Left kidney (tissue), 8 donors: ENCODE measurements around the gene FUNDC2. TPM values are rescaled to one million over a fixed set of nuclear protein-coding genes. Genes with fewer than 3 reads are reported as not detected.
"Not testable (repeated sequence)": the region's sequence is repeated elsewhere in the genome, so short reads cannot be mapped to it uniquely, and the experiment has no call there.

Source experiments
- DNase-seq: peaks from one replicate; pipeline ENCODE4 v3.0.0-alpha.2; 2013
- long read RNA-seq, 8 donors: transcript quantifications; one replicate each; lab custom pipeline, GENCODE V29; 2026
- polyA plus RNA-seq: library from polyadenylated mRNA; unstranded; fragments of 120-200 nt; gene quantifications from one replicate; pipeline ENCODE4 v1.2.1, GENCODE V29; 2013; ENCODE audit not compliant: insufficient read length

FUNDC2 gene
- 109 TPM for polyA plus RNA-seq
- long read RNA-seq, donor 1, full-length matches to known transcripts = 53 of 58 reads
- long read RNA-seq, donor 1, partial matches to known transcripts = 5 of 58 reads
- long read RNA-seq, donor 1, other reads (novel, unspliced or antisense) = 0 of 58 reads
- long read RNA-seq, donor 2, full-length matches to known transcripts = 43 of 50 reads
- long read RNA-seq, donor 2, partial matches to known transcripts = 7 of 50 reads
- long read RNA-seq, donor 2, other reads (novel, unspliced or antisense) = 0 of 50 reads
- long read RNA-seq, donor 3, full-length matches to known transcripts = 42 of 51 reads
- long read RNA-seq, donor 3, partial matches to known transcripts = 9 of 51 reads
- long read RNA-seq, donor 3, other reads (novel, unspliced or antisense) = 0 of 51 reads
- long read RNA-seq, donor 4, full-length matches to known transcripts = 7 of 7 reads
- long read RNA-seq, donor 4, partial matches to known transcripts = 0 of 7 reads
- long read RNA-seq, donor 4, other reads (novel, unspliced or antisense) = 0 of 7 reads
- long read RNA-seq, donor 5, full-length matches to known transcripts = 66 of 90 reads
- long read RNA-seq, donor 5, partial matches to known transcripts = 24 of 90 reads
- long read RNA-seq, donor 5, other reads (novel, unspliced or antisense) = 0 of 90 reads
- long read RNA-seq, donor 6, full-length matches to known transcripts = 50 of 120 reads
- long read RNA-seq, donor 6, partial matches to known transcripts = 61 of 120 reads
- long read RNA-seq, donor 6, other reads (novel, unspliced or antisense) = 9 of 120 reads
- long read RNA-seq, donor 7, full-length matches to known transcripts = 74 of 98 reads
- long read RNA-seq, donor 7, partial matches to known transcripts = 24 of 98 reads
- long read RNA-seq, donor 7, other reads (novel, unspliced or antisense) = 0 of 98 reads
- long read RNA-seq, donor 8, full-length matches to known transcripts = 21 of 21 reads
- long read RNA-seq, donor 8, partial matches to known transcripts = 0 of 21 reads
- long read RNA-seq, donor 8, other reads (novel, unspliced or antisense) = 0 of 21 reads

DNA sequence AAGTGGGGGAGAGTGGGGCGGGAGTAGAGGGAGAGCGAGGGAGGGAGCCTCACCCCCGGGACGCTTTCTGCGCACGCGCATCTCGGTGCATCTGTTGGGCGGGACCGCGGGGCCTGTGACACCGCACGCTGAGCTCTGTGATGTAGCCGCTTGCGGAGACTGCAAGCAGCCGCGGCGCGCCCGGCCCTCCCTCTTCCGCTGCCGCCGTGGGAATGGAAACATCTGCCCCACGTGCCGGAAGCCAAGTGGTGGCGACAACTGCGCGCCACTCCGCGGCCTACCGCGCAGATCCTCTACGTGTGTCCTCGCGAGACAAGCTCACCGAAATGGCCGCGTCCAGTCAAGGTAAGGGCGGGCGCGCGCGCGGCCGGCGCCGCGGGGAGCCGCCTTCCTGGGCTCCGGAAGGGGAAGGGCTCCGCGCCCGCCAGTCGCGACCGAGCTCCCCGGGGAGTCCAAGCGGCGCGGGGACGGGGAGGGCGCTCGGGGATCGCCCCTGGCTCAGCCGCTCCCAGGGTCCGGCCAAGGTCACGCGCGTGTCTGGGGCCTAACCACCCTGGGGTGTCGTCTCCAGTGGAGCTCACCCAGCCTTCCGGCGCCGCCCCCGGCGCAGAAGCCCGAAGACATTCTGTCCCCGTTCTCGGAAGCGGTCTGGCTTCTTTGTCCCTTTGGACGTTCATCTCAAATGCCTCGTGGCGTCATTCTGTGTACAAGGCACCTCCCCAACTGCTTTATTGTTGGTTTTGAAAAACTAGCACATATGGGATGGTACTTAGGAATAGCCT lies at the start of gene FUNDC2:
TSS of gene FUNDC2 (plus strand) at position 118 of the 782 bp plus-strand sequence. CDS start at position 213, 95 bp downstream.
- peak; percentile 87 for DNase-seq

GRCh38 chrX:154979629-154980028 lies 47.0 kb upstream of the FUNDC2 start:
- DNase-seq = no peak

DNA sequence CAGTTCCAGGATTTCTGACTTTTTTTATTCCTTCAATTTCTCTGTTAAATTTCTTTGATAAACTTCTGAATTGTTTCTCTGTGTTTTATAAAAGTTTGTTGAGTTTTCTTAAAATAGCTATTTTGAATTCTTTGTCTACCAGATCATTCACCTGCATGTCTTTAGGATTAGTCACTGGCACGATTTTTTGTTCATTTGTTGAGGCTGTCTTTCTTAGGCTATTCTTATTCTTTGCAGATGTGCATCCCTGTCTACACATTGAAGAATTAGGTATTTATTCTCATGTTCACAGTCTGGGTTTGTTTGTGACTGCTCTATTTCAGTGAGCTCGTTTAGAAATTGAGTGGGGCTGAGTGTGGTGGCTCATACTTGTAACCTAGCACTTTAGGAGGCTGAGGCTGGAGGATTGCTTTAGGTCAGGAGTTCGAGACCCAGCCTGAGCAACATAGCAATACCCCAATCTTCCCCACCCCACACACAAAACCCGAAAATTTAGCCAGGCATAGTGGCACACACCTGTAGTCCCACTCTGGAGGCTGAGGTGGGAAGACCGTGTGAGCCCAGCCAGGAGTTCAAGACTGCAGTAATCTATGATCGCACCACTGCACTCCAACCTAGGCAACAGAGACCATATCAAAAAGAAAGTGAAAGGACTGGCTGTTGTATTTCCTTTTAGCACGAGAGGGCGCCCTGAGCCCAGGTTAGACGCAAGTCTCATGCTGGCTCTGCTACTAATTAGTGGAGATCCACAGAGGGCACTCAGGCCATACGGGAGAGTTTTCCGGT lies 46.1 kb upstream of the FUNDC2 start:
- DNase-seq = peak; percentile 58

- no peak for DNase-seq
These were observed 45.6 kb upstream of the FUNDC2 start for GRCh38 chrX:154981116-154981411.

DNA sequence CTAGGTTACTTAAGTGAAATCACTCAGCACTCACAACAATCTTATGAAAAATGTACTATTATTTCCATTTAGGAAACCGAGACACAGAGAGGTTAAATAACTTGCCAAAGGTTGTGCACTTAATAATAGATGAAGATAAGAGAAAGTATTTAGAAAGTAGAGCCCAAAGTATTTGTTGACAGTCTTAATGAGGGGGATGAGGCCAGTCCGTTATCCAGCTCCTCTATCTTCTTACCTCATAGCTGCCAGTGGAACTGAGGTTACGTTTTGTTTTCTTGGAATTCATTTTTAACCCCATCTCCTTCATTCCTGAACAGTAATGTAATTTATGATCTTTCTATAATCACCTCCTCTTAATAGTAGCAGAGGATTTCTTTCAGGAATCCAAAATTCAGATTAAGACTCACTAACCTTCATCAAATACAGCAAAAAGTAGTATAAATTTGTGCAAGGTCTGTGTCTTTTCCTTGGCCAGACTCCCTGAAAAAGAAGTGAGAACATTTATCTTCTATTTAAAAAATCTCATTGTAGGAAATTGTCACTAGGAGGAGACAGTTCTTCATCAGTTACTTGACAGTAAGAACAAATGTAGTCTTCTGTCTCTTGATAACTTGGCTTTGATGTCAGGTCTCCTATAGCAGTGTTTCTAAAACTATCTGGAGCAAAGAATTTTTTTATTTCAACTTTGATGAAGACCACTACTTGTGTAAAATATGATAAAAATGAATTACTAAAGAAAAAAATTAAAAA lies 39.6 kb upstream of the FUNDC2 start:
- no peak for DNase-seq

GRCh38 chrX:154987940-154988339 lies 38.7 kb upstream of the FUNDC2 start:
- no peak for DNase-seq

DNA sequence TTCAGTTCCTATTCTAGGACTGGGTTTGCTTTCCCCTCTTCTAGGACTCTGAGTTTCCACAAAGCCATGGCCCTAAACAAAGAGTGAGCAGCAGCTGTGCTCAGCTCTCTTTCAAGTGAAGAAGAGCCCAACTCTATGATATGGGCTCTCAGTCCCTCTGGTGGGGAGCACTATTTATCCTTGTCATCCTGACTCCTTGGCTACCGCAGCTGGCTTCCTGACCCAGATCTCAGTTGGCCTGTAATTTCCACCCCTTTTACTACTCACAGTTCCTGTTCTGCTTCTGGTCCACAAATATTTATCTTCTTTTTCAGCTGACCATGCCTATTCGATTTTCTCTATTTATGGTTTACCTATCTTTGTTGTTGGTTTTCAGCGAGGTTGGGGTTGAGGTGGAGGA lies 37.9 kb upstream of the FUNDC2 start:
- no peak for DNase-seq

DNA sequence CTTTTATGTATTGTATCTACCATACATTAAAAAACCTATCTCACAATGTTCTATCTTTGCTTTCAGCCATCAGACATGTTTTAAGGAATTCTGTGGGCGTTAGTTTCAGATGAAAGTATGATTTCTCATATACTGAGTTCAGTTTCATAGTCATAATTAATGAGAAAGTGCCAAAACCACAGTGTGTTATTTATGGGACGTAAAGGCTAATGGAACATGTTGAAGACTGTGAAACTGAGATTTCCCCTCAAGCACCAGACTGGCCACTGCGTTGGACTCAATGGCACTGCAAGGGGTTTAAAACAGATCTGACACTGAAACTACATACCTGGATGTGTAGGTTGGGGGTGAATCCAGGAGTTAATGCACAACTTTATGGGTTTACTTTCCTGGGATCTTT lies 36.1 kb upstream of the FUNDC2 start:
- no peak for DNase-seq

DNA sequence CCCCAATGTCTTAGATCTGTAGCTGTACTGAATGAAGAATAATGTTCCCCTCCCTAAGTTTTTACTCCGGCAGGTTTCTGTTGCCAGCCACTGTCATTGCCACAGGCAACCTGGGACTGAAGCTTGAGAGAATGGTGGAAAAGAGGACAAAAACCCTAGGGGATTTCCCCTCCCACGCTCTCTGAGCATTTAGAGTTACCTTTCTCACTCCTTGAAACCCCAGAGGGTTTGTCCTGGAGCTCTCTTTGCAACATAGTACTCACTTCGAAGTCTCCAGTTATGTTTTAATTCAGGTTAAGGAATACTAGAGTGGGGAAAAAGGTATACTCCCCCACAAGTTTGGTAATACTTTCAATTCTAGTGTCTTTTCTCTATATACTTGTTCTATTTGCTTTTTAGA lies 35.6 kb upstream of the FUNDC2 start:
- no peak for DNase-seq

DNA sequence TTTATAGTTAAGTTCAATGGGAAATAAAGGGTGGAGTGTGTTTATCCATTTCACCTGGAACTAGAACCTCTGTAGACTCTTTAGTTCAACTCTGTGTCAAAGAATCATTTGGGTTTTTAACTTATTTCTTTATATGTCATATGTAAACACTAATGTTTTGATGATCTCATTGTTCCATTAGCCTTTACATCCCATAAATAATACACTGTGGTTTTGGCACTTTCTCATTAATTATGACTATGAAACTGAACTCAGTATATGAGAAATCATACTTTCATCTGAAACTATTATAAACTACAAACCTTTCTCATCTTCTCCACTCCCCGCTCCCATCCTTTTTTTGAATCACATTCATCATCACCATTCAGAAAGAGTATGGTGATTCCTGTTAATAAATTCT lies 35.2 kb upstream of the FUNDC2 start:
- DNase-seq = no peak

- no peak for DNase-seq
These were observed 28.3 kb upstream of the FUNDC2 start for GRCh38 chrX:154998204-154998880.

DNA sequence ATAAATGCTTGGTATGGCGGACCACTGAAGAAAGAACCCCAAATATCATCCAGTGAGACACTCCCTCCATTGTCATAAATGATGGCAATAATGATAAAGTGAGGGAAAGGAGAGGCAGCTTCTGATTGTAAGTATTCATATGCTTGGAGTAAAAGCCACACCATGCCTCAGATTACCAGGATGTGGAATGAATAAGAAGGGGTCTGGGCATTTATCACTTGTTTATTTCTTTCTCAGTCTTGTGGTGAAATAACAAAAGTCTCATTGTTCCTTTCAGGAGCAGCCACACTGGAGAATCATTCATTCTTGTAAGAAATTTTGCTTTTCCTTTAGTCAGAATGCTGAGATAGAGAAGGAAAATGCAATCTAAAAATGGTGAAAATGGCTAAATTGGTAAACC lies 25.8 kb upstream of the FUNDC2 start:
- DNase-seq = no peak

- DNase-seq = no peak
These were observed 24.8 kb upstream of the FUNDC2 start for GRCh38 chrX:155001873-155002272.

- no peak for DNase-seq
These were observed 21.5 kb upstream of the FUNDC2 start for GRCh38 chrX:155005190-155005589.

DNA sequence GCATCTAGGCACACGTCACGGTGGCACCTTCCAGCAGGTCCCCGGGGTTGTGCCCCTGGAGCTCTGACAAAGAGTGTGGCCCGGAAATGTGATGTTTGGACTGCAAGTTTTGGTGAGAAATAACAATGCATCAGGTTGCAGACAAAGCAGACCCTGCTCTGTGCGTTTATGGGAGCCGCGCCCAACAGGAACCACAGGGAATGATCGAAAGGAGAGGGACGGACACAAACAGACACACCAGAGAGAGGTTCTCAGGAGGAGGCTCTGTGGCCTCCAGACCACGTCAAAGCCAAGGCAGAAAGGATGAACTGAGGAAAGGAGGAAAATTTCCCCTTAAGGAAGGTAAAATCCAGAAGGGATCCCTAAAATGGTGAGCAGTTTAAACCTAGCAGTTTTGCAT lies 20.3 kb upstream of the FUNDC2 start:
- DNase-seq = not testable (repeated sequence)

- not testable (repeated sequence) for DNase-seq
These were observed 19.6 kb upstream of the FUNDC2 start for GRCh38 chrX:155006913-155007671.

- not testable (repeated sequence) for DNase-seq
These were observed 18.1 kb upstream of the FUNDC2 start for GRCh38 chrX:155008578-155008977.

- no peak for DNase-seq
These were observed 16.6 kb upstream of the FUNDC2 start for GRCh38 chrX:155009994-155010472.

- DNase-seq = no peak
These were observed 6.1 kb upstream of the FUNDC2 start for GRCh38 chrX:155020591-155020990.
